Measurements from ENCODE around the gene ADARB2. TPM values are rescaled to one million over a fixed set of nuclear protein-coding genes. Genes with fewer than 3 reads are reported as not detected.
A peak's percentile ranks its signal among the peaks of the same experiment; 100 is the strongest.

The ADARB2 gene
- total RNA-seq, 6 donors from 2014 or later, result 0.69 to 5.2 (median 1.8) TPM

DNA sequence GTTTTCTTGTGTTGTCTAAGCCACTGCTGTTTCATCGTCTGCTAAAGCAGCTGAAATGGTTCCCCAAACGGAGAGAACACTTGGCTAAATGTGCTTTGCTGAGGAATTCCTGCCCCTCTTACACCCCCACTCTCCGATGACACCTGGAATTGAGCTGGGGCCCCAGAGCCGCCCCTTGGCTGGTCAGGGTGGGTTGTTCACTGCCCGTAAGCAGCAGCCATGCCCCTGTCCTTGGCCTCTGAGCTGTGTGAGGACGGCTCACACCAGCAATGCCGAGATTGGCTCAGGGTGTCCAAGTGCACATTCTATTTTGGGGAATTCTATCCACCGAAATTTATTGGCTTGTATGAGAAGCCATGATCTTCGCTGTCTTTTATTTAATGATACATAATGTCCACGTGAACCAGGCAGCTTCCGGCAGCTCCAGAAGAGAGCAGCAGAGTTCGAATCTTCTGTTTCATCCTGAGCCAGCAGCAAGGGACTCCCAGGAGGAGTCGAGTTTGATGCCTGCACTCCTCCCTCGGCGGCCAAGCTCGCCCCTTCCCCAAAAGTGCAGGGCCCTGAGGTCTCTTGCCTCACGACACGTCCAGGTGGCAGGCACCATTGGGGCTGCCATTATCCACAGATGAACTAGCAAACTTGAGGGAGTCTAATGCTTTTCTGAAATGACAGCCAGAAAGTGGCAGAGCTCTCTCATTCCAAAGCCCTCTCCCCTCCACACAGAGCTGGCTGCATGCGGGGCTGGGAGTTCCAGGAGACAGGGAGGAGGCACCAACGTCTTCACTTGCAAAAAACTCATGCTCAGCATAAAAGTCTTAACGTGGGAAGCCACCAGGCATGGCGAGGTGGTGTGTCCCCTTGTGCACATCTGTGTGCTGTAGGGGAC lies 567.1 kb downstream of the ADARB2 start:
- TF ChIP-seq EP300 (IDR thresholded peaks at IDR 0.05) (no peak), POLR2A (IDR thresholded peaks at IDR 0.05) (no peak), POLR2AphosphoS5 (IDR thresholded peaks at IDR 0.05) (no peak)
- TF ChIP-seq, protein P1, sequence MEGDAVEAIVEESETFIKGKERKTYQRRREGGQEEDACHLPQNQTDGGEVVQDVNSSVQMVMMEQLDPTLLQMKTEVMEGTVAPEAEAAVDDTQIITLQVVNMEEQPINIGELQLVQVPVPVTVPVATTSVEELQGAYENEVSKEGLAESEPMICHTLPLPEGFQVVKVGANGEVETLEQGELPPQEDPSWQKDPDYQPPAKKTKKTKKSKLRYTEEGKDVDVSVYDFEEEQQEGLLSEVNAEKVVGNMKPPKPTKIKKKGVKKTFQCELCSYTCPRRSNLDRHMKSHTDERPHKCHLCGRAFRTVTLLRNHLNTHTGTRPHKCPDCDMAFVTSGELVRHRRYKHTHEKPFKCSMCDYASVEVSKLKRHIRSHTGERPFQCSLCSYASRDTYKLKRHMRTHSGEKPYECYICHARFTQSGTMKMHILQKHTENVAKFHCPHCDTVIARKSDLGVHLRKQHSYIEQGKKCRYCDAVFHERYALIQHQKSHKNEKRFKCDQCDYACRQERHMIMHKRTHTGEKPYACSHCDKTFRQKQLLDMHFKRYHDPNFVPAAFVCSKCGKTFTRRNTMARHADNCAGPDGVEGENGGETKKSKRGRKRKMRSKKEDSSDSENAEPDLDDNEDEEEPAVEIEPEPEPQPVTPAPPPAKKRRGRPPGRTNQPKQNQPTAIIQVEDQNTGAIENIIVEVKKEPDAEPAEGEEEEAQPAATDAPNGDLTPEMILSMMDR (IDR thresholded peaks at IDR 0.05), result no peak
- Histone ChIP-seq H3K4me1 (no peaks in the 10 kb centered on the region), H3K27ac (no peak overlapping the region), H3K4me3 (no peak overlapping the region), H3K36me3 (no peaks in the 10 kb centered on the region), H3K9me3 (no peaks in the 10 kb centered on the region), H3K27me3 (no peaks in the 10 kb centered on the region)
- DNase-seq (peak in 1 of 2 donors; percentile 34), ATAC-seq (ENCODE audit: low FRiP score in 2 of 2) (no peak)
- WGBS, 2 donors, result 66 to 67% methylated on average over 19 to 22 of the region's 22 CpGs

DNA sequence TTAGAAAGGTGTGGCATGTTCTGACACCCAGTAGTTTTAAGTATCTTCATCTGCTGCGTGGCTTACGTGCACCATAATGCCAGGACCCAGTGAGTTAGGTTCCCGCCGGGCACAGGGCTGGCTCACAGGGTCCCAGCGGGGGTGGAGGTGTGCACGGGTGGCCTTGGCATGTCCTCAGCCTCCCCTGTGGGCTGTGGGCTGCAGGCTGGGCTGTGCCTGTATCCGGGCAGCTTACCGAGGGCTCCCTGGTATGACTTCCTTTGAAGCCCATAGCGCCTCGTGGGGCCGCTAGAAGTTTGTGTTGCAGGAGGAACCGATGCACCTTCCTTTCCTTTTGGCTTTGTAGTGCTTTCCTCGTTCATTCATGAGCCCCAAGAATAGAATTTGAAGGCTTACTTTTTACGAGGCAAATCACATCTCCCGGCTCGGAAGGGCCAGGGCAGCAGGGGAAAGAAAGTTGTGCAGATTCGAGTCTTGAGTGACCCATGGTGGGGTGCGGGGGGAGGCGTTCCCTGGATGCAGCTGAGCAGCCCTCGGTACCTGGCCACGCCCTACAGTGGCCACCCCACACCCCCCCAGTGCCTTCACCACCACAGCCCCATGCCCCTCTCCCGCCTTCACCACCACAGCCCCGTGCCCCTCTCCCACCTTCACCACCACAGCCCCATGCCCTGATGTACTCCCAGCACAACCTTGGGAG lies 568.0 kb downstream of the ADARB2 start:
- Histone ChIP-seq H3K4me1 (no peaks in the 10 kb centered on the region), H3K4me3 (no peak overlapping the region), H3K36me3 (no peaks in the 10 kb centered on the region), H3K9me3 (no peaks in the 10 kb centered on the region), H3K27me3 (no peaks in the 10 kb centered on the region), H3K27ac (no peak overlapping the region)
- DNase-seq (peak in 1 of 2 donors; percentile 58), ATAC-seq (ENCODE audit: low FRiP score in 2 of 2) (no peak)
- WGBS, 2 donors, result 70 to 76% methylated on average over 22 of the region's 23 CpGs
- TF ChIP-seq POLR2AphosphoS5 (IDR thresholded peaks at IDR 0.05) (no peak), POLR2A (IDR thresholded peaks at IDR 0.05) (no peak), EP300 (IDR thresholded peaks at IDR 0.05) (no peak)
- TF ChIP-seq, protein P1 (IDR thresholded peaks at IDR 0.05), result no peak

GRCh38 chr10:1168763-1169162 lies 568.6 kb downstream of the ADARB2 start:
- WGBS, 2 donors, result 91 to 92% methylated on average over 8 to 13 of the region's 13 CpGs
- no peak for DNase-seq
- Histone ChIP-seq H3K36me3 (no peaks in the 10 kb centered on the region), H3K4me3 (no peak overlapping the region), H3K27me3 (no peaks in the 10 kb centered on the region), H3K4me1 (no peaks in the 10 kb centered on the region), H3K27ac (no peak overlapping the region), H3K9me3 (no peaks in the 10 kb centered on the region)
- TF ChIP-seq EP300 (IDR thresholded peaks at IDR 0.05), result no peak
- TF ChIP-seq, protein P1 (IDR thresholded peaks at IDR 0.05), result no peak
- TF ChIP-seq POLR2A (IDR thresholded peaks at IDR 0.05), result no peak
- no peak for TF ChIP-seq POLR2AphosphoS5 (IDR thresholded peaks at IDR 0.05)
- ATAC-seq (ENCODE audit: low FRiP score in 2 of 2), result no peak

- DNase-seq, result peak in 1 of 2 donors; percentile 18
- Histone ChIP-seq H3K36me3 (no peaks in the 10 kb centered on the region), H3K4me3 (no peak overlapping the region), H3K27me3 (no peaks in the 10 kb centered on the region), H3K27ac (no peak overlapping the region), H3K4me1 (no peaks in the 10 kb centered on the region), H3K9me3 (no peaks in the 10 kb centered on the region)
- 85 to 100% methylated on average over 2 to 9 of the region's 9 CpGs for WGBS, 2 donors
- ATAC-seq (ENCODE audit: low FRiP score in 2 of 2), result no peak
- TF ChIP-seq, protein P1 (IDR thresholded peaks at IDR 0.05), result no peak
- no peak for TF ChIP-seq POLR2A (IDR thresholded peaks at IDR 0.05)
- TF ChIP-seq POLR2AphosphoS5 (IDR thresholded peaks at IDR 0.05), result no peak
Measured at GRCh38 chr10:1166828-1167275, 570.5 kb downstream of the ADARB2 start.
